T-helper 9 cell (primary cell): ENCODE measurements around the gene ADCY7.
"Not testable (repeated sequence)": the region's sequence is repeated elsewhere in the genome, so short reads cannot be mapped to it uniquely, and the experiment has no call there.

Experiments
- DNase-seq: peaks from one replicate; pipeline ENCODE4 v3.0.0-alpha.2; 2020
- total RNA-seq, 2 donors: gene quantifications; one replicate each; lab custom pipeline; 2026; lab: John Stamatoyannopoulos, UW

ADCY7 gene
- 269 to 408 reads per million in 2 donors for total RNA-seq

GRCh38 chr16:50266337-50267091 is at the start of gene ADCY7:
TSS of gene ADCY7 (plus strand) at chr16:50266551. CDS start at chr16:50288180, 21,629 bp downstream.
- DNase-seq, result peak; percentile 78

- DNase-seq, result no peak
Measured at GRCh38 chr16:50219402-50219975, 46.9 kb upstream of the ADCY7 start.

DNA sequence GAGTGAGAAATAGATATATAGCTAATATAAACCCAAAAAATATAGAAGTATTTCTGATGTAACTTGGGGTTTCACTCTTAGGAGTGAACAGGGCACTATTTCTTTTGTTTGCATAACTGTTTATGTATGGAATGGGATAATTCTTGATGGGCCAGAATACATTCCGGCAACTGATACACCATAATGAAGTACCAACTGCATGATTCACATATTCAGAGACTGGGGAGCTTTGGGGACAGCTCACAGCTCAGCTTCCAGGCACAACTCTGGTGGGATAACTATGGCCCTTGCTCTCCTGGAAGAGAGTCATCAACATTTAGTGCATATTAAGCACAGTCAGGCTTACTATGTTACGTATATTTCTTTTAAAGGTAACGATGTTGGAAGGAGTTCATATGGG is 42.1 kb upstream of the ADCY7 start:
- DNase-seq, result no peak

- no peak for DNase-seq
Measured at GRCh38 chr16:50227120-50227519, 39.2 kb upstream of the ADCY7 start.

DNA sequence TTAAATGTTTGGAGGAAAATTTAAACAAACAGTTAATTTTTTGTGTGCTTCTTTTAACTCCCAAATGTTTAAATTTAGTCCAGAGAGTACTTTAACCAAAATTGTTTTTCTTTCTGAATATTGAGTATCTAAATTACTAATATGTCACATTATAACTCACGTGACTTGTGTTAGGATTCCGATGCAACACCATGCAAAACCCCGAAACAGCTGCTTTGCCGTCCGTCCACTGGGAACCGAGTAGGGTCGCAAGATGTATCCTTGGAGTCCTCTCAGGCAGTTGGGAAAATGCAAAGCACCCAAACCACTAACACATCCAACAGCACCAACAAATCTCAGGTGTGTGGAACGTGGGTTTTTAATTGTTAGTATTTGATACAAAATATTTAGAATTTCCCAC is 38.7 kb upstream of the ADCY7 start:
- no peak for DNase-seq

DNA sequence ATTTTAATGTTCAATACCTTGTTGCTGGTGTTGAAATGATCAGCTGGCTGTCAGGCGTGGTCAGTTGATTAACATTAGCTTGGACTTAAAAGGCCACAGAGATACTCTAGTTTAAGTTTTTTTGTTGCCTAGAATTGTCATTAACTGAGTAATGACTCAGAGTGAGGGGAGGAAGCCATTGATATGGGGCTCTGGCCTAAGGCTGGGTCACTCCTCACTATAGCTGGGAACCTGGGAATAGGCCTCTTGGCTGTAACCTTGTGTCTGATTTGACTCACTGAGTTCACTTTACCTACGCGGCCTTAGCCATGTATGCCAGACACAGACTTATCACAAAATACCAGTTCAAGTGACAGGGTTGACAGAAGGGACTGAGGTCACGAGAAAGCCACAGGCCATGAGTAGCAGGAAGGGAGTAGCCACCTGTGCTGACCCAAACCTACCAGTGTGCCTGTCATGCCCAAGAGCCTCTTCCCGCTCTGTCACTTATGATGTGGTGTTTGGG is 37.9 kb upstream of the ADCY7 start:
- no peak for DNase-seq

- no peak for DNase-seq
Measured at GRCh38 chr16:50229149-50229726, 37.1 kb upstream of the ADCY7 start.

DNA sequence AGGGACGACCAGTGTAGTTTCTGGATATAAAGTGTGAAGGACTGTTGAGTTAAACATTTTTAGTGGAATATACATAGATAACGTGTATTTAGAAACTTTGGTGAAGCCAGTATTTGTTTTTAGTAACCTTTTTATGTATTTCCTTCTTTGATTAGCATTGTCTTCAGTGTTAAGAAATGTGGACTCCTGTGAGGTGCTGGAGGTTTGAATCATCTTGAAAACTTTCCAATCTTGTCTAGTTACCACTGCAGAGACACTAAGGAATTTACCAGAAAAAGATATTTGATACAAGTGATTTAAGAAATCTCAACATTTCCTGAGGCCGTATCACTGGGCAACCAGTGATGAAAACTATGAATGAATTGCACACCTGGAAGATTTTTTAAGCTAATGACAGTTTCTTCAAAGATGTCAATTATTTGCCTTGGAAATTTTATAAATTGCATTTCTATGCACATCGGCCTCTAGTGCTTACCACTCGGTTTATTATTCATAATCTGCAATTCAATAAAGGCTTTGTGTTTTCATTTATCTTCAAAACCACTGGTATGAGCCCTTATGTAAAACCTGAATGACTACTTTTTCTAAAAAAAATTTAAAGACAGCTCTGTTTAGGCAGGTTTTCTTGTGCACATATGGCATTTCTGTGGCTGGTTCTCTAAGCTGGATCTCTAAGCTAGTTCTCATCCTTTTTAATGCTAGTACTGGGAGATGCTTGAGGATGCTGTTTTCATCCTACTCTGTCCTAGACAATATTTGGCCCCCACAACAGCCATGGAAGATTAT is 31.4 kb upstream of the ADCY7 start:
- DNase-seq, result no peak

- no peak for DNase-seq
Measured at GRCh38 chr16:50235581-50235980, 30.8 kb upstream of the ADCY7 start.

- DNase-seq, result no peak
Measured at GRCh38 chr16:50238314-50238713, 28.0 kb upstream of the ADCY7 start.

GRCh38 chr16:50238868-50239301 is 27.5 kb upstream of the ADCY7 start:
- no peak for DNase-seq

GRCh38 chr16:50243024-50243423 is 23.3 kb upstream of the ADCY7 start:
- not testable (repeated sequence) for DNase-seq

DNA sequence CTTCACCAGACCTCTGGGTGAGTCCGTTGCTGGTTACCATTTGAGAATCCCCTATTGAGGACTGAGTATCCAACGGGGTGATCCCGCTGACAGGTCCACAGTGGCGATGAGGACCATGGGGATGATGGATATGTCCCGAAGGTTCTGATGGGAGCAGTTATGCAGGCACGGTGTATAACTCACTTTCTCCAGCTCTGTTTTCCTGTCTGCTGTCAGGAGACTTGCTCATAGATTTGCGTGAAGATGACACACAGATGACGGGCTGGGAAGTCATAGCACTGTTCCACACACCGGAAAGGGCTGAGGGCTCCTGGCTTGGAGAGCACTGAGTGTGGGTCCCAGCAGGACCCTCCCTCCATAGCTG is 22.2 kb upstream of the ADCY7 start:
- no peak for DNase-seq

DNA sequence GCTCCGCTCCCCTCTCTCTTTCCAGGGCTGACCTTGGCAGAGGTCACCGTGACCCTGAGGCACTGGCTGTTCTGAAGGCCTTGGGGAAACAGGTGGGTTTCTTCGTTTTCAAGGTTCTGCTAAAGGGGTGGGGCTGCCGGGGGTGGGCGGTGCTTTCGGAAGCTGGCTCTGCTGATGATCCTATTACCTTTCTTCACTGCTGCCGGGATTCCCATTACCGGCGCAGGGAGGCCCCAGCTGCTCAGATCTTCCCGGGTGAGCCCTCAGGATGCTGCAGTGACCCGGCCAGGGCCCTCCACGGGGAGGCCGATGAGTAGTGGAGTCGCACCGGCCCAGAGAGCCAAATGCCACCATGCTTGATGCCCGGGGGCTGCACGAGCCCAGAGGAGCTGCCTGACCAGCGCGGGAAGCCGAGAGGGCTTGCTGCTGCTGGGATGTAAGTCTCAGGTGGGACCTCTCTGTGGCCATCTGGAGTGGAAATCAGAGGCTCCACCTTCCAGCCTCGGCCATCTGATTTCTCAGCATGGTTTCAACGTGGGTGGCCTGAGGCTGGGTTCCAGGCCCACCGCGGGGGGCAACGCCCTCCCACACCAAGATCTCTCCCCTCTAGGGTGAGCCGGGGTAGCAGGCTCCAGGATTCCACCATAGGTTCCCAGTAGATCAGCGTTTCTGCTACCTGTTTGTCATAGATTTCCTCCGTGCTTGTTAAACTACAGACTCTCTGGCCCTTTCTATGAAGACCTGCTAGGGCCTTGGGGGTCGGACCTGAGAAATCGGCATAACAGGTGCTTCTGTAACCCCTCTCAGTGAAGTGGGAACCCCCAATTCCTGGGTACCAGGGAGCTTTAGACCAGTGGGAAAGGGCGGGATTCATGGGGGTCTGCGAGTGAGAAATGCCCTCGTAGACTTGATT is 21.6 kb upstream of the ADCY7 start:
- DNase-seq, result no peak

GRCh38 chr16:50245417-50246298 is 20.7 kb upstream of the ADCY7 start:
- peak; percentile 29 for DNase-seq

- DNase-seq, result no peak
Measured at GRCh38 chr16:50246299-50247122, 19.8 kb upstream of the ADCY7 start.

DNA sequence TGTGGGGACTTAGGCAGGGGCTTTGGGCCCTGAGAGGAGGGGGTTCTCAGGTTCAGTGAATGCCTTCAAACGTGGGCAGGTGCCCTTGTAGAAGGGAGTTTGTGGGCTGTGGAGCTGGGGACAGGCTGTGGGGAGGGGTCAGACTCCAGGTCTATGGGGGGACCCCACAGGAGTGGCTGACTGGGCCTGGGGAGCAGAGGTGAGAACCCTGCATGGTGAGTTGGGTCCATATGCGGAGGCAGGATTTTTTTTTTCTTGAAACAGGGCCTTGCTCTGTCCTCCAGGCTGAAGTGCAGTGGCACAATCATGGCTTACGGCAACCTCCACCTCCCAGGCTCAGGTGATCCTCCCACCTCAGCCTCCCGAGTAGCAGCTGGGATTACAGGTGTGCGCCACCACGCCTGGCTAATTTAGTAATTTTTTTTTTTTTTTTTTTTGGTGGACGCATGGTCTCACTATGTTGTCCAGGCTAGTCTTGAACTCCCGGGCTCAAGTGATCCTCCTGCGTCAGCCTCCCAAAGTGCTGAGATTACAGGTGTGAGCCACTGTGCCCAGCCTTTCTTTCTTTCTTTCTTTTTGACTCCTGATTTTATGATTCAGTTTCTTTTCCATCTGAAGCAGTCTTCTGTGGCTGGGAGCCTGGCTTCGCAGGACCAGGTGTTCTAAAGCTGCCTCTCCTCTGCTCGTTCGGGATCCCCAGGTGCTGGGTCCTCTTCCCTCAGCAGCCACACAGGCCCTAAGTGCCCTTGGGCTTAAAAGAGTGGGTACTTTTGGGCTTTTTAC is 19.0 kb upstream of the ADCY7 start:
- DNase-seq, result no peak

DNA sequence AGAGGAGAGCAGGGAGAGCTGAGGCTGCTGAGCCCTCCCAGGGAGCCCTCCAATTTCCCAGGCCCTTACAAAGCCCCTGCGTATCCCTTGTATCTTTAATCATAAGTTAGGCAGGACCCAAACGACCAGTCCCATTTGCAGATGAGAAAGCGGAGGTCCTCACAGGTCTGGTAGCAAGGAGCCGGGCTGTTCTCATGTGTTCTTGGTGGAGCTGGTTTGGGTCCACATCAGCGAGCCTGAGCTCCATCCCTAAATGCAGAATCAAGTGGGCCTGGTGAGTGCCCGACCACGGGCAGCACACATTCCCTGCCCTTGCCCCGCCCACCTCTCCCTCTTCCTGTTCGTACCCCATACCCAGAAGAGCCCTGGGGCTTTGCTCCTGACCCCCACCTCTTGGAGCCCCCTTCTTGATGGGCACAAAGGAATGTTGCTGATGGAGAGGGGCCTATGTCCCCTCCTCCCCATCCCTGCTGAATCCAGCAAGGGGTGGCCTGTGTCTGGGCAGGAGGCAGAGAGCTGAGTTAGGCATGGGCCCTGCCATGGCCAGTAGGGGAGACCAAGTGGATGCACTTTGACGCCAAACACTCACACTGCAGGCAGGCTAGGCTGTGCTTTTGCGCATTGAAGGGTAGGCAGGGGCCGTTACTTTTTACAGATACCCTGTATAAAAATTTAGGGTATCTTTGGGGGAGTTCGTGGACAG is 18.3 kb upstream of the ADCY7 start:
- DNase-seq, result no peak

DNA sequence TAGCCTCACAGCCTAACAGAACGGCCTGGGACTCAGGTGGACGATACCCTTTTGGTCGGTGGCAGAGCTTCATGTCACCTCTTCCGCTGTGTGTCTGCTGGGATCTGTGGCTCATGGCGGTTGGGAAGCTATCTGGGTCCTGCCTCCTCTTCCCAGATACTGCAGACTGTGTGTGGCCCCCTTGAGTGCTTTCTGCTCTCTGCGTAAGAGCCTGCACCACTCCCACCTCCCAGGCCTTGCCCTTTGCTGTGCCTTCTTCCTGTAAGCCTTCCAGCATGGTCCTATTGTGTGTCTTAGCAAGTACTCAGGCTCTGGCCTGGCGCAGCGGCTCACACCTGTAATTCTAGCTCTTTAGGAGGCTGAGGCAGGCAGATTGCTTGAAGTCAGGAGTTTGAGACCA is 17.5 kb upstream of the ADCY7 start:
- DNase-seq, result no peak
